Airway epithelial cell (primary cell): ENCODE measurements around the gene PACS1. TPM values are rescaled to one million over a fixed set of nuclear protein-coding genes. Genes with fewer than 3 reads are reported as not detected.

Source experiments
- total RNA-seq: library from RNA; depleted of rRNA; stranded (reverse); fragments of >200 nt; gene quantifications from 2 replicates; pipeline ENCODE4 v1.2.3, GENCODE V29; 2015

PACS1 gene
- total RNA-seq = 23.6 and 24.8 TPM in 2 replicates

DNA sequence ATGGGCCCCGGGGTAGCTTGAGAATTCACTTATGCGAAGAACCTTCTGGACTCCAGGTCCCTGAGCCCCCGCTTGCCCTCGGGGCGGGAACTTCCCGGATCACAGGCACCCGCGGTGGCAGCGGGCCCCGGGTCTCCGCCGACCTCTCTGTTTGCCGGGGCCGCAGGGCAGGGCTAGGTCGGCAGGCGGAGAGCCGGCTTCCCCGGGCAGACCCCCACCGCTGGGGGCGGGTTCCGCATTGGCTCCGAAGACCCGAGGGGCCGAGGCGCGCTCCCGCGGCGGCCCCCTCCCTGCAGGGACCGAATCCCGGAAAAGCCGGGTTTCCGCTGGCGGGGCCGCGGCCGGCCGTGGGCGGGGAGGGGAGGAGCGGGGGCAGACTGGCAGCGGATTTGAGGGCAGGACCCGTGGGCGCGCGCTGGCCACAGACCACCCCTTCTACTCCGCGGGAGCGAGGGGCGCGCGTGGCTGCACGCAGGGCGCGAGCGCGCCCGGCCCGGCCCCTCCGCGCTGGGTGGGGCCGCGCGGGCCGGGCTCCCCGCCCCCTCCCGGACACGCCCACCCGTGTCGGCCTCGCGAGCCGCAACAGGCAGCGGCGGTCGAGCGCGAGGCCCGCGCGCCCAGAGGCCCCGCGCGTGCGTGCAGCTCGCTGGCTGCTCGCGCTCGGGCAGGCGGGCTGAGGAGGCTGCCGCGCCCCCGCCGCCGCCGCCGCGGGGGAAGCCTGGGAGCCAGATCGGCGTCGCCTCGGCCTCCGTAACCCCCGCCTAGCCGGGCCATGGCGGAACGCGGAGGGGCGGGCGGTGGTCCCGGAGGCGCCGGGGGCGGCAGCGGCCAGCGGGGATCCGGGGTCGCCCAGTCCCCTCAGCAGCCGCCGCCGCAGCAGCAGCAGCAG, at the start of gene PACS1:
TSS of gene PACS1 (plus strand) at position 558 of the 889 bp plus-strand sequence. CDS start at position 773, 215 bp downstream.

DNA sequence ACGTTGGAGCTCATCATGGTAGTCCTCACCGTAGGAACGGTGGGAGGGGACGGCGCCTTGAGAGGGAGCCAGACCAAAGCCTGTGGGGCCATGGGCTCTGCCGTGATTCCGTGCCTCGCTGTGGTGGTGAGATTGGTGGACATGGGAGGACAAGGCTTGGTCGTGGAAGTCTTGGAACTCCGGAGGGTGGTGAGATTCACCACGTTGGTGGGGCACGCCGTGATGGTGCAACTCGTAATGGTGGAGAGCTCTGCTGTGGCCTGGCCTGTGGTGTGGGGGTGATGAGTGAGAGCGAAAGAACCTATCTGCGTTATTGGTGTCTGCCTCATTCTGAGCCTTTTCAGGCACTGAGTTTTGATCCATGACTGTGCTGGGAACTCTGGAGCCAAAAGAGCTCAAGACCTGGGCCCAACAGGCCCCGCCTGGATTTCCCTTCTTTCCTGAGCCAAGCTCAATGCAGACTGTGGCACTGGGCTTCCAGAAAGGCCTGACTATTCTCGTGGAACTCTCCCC, 44.0 kb upstream of the PACS1 start, which contains the start of gene CATSPER1:
TSS of gene CATSPER1 (minus strand) at position 463 of the 513 bp plus-strand sequence. CDS start at position 363, 100 bp downstream.

DNA sequence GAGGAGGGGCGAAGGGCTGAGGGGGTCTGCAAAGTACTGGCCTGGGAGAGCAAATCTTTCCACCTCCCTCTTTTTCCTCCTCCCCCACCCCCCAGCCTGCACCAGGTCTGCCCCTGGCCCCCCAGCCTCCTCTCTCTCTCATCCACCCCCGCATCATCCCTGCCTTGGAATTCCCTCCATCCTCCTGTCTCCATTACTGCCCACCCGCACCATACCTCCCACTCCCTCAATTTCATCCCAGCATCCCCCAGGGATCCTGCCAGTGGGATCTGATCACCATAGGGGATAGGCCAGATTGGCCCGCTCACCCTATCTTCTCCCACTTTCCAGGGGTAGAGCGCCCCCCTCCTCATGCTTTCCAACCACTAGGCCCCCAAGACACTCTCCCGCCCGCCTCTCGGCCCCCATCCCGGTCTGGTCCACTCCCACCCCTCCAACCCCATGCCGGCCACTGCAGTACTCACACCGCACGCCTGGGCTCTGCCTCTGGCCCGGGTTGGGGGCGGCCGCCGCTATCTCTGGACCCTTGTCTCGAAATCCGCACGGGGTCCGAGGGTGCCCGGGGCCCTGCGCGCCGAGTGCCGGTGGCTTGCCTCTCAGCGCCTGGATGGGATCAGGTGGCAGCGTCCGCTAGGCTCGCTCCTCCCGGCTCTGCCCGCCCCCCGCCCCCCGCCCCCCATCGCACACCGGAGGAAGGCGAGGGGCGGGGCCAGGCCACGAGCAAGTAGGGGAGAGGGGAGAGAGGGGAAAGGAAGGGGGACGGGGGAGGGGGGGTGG, 21.3 kb upstream of the PACS1 start, which contains the start of gene GAL3ST3:
TSS of gene GAL3ST3 (minus strand) at position 615 of the 777 bp plus-strand sequence. CDS start 3,746 bp downstream, outside the sequence.

DNA sequence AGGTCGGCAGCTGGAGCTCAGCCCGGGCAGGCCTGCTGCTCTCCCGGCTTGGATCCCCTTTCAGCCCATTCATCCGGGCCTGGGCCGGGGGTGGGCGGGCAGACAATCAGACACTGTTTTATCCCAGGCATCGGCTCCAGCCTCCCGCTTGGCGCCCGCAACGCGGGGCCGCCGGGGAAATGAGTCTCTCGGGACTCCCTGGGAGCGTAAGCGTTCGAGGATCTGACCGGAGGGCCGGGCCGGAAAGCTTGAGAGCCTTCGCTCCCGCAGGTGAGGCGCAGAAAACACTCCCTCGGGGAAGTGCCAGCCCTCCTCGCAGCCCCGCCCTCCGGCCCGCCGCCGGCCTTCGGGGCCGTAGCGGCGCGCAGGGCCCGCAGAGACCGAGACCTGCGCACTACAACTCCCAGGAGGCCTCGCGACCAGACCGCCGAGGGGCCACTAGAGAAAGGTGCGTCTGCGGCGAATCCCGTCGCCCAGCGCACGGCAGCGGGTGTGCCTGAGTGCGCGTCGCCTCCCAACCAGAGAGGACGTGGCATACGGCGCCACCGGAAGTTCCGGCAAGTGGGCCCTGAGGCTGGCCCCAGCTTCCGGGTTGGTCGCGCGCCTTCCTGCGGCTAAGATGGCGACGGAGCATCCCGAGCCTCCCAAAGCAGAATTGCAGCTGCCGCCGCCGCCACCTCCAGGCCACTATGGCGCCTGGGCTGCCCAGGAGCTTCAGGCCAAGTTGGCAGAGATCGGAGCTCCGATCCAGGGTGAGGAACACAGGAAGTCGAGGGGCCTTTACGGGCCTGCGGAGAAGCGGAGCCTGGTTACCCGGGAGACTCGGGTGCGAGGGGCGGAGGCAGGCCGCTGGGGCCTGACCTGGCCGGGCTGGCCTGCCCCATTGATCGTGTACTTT, 18.1 kb upstream of the PACS1 start, which contains the start of gene SF3B2:
TSS of gene SF3B2 (plus strand) at position 599 of the 898 bp plus-strand sequence. CDS start at position 620, 21 bp downstream.

GRCh38 chr11:66268244-66268951, 198.3 kb downstream of the PACS1 start, which contains the start of gene RAB1B:
Gene RAB1B, plus strand, starts transcription at chr11:66268639. Its CDS starts 41 bp downstream, at chr11:66268680.

DNA sequence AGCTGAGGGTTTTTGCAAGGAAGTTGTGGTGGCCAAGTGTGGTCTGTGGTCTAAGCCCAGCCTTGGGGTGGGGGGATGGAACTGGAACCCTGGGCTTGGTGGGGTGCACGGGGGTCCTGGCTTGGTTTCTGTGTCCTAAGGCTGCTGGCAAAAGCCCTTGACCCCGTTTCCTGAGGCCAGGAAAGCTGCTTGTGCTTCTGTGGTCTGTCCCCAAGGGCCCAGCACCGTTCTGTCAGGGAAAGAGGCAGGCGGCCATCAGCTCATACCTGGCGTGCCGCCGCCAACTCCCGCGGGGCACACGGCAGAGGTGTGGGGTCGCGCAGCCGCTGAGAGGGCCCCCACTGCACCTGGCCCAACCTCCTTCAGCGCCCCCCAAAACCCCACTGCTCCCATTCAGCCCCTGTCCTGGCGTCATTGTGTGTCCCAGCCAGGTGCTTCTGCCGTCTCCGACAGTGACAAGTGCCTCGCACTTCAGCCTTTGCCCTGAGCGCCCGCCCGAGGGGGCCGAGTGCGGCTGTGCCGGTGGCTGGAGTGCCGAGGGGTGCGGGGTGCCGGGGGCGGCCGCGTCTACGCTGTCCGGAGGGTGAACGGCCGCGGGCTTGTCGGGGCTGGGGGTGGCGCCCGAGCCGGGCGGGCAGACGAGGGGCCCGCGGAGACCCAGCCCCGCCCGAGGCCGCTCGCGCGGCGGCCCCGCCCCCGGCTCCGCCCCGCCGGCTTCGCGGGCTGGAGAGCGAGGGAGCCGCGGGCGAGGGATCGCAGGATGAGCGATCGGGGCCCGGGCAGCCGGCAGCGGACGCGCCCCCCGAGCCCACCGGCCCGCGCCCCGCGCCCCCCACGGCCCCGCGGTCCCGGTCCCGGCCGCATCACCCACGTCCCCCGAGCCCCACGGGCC, 207.6 kb downstream of the PACS1 start, which contains the start of gene CNIH2:
TSS of gene CNIH2 (plus strand) at position 705 of the 892 bp plus-strand sequence. CDS start 282 bp downstream, outside the sequence.

DNA sequence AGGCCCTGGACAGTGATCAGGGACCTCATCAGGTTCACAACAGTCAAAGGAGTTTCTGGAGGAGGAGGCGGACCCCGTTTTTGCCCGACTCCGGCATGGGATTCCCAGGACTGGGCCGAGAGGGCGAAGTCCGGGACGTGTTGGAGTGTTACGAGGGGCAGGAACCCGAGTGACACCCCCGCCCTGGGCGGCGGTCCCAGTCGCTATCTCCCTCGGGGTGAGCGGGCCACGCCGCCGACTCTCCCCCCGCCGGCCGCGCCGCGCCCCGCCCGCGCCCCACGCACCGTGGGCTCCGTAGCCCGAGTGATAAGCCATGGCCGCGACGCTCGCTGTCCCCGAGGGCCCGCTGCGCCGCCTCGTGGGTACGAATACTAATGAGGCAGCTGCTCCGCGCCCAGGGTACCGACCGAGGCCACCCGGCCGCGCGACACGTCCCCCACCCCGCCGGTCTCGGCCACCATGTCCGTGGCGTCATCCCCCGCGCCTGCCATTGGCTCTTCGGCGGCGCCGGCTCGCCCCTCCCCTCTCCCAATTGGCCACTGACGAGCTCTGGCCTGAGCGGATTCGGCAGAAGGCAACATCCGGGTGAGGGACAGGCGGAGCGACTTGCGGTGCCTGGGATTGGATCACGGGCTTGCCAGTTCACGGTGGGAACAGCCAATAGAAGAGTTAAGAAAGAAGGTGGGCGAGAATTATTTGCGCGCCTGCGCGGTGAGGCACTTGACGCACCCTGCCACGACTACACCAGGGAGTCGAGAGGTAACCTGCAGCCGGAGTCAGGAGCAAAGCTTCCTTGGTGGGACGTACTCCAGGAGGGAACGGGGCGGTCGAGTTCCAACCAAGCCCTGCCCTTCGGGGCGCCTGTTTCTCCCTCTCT, 218.8 kb downstream of the PACS1 start, which contains the start of gene YIF1A:
TSS of gene YIF1A (minus strand) at position 473 of the 877 bp plus-strand sequence. CDS start at position 315, 158 bp downstream.

GRCh38 chr11:66291706-66292542, 221.9 kb downstream of the PACS1 start, which contains the start of gene TMEM151A:
Gene TMEM151A, plus strand, starts transcription at chr11:66291894. Its CDS starts 120 bp downstream, at chr11:66292014.

Other genes with a start within 250 kb of the PACS1 start
- 0.14 and 0.56 TPM in 2 replicates for gene SNX32, start 236.3 kb upstream of the PACS1 start, total RNA-seq
- 1,465 and 1,537 TPM in 2 replicates for gene CFL1, start 212.1 kb upstream of the PACS1 start, total RNA-seq
- 23.6 and 28.4 TPM in 2 replicates for gene MUS81, start 209.8 kb upstream of the PACS1 start, total RNA-seq
- 12.8 and 27.5 TPM in 2 replicates for gene EFEMP2, start 197.5 kb upstream of the PACS1 start, total RNA-seq
- not detected in 2 replicates for gene CTSW, start 190.4 kb upstream of the PACS1 start, total RNA-seq
- 89.0 and 143 TPM in 2 replicates for gene FIBP, start 181.8 kb upstream of the PACS1 start, total RNA-seq
- 93.7 and 145 TPM in 2 replicates for gene CCDC85B, start 179.6 kb upstream of the PACS1 start, total RNA-seq
- gene FOSL1, start 169.9 kb upstream of the PACS1 start, total RNA-seq = 63.3 and 87.1 TPM in 2 replicates
- gene C11orf68, start 151.2 kb upstream of the PACS1 start, total RNA-seq = 10.9 and 11.0 TPM in 2 replicates
- gene DRAP1, start 150.8 kb upstream of the PACS1 start, total RNA-seq = 175 and 190 TPM in 2 replicates
- not detected in 2 replicates for gene TSGA10IP, start 124.8 kb upstream of the PACS1 start, total RNA-seq
- 35.3 and 45.9 TPM in 2 replicates for gene SART1, start 108.5 kb upstream of the PACS1 start, total RNA-seq
- 24.1 and 33.0 TPM in 2 replicates for gene EIF1AD, start 68.1 kb upstream of the PACS1 start, total RNA-seq
- 120 and 130 TPM in 2 replicates for gene BANF1, start 67.8 kb upstream of the PACS1 start, total RNA-seq
- 8.9 and 9.3 TPM in 2 replicates for gene CST6, start 58.3 kb upstream of the PACS1 start, total RNA-seq
- gene CATSPER1, start 43.8 kb upstream of the PACS1 start, total RNA-seq = 0.42 TPM in 1 of 2 replicates, not detected in the other
- 0.28 TPM in 1 of 2 replicates, not detected in the other for gene GAL3ST3, start 21.1 kb upstream of the PACS1 start, total RNA-seq
- gene SF3B2, start 17.9 kb upstream of the PACS1 start, total RNA-seq = 156 TPM in 2 replicates
- 21.7 and 30.5 TPM in 2 replicates for gene KLC2, start 187.4 kb downstream of the PACS1 start, total RNA-seq
- gene RAB1B, start 198.4 kb downstream of the PACS1 start, total RNA-seq = 167 and 188 TPM in 2 replicates
- not detected in 2 replicates for gene CNIH2, start 207.9 kb downstream of the PACS1 start, total RNA-seq
- gene YIF1A, start 218.9 kb downstream of the PACS1 start, total RNA-seq = 132 and 140 TPM in 2 replicates
- gene TMEM151A, start 221.6 kb downstream of the PACS1 start, total RNA-seq = 0.14 TPM in 1 of 2 replicates, not detected in the other
- gene CD248, start 246.8 kb downstream of the PACS1 start, total RNA-seq = 1.6 and 2.0 TPM in 2 replicates